T47D (cell line): ENCODE measurements around the gene FEM1C.

ENCODE experiments used
- DNase-seq, 2 experiments: peaks; one replicate each; pipeline versions ENCODE4 v3.0.0 to v3.0.0-alpha.2; 2011 to 2012; ENCODE audit warnings: low read depth in 1 of 2, low spot score in 1 of 2
- JUND ChIP-seq: IDR thresholded peaks from 2 replicates; pipeline ENCODE4 v1.6.1; 2012; ENCODE audit warnings: low read depth
- in situ Hi-C: cut with HindIII; loops from 2 replicates; pipeline ENCODE4 v1.10.0; 2016; ENCODE audit warnings: low sequenced_read_pairs, low pct_unique_long_range_greater_than_20kb

FEM1C gene

GRCh38 chr5:115577329-115577728 is 32.8 kb upstream of the FEM1C start:
- in situ Hi-C loops: no loop called here
- TF ChIP-seq JUND: no peak
- no peak for DNase-seq

DNA sequence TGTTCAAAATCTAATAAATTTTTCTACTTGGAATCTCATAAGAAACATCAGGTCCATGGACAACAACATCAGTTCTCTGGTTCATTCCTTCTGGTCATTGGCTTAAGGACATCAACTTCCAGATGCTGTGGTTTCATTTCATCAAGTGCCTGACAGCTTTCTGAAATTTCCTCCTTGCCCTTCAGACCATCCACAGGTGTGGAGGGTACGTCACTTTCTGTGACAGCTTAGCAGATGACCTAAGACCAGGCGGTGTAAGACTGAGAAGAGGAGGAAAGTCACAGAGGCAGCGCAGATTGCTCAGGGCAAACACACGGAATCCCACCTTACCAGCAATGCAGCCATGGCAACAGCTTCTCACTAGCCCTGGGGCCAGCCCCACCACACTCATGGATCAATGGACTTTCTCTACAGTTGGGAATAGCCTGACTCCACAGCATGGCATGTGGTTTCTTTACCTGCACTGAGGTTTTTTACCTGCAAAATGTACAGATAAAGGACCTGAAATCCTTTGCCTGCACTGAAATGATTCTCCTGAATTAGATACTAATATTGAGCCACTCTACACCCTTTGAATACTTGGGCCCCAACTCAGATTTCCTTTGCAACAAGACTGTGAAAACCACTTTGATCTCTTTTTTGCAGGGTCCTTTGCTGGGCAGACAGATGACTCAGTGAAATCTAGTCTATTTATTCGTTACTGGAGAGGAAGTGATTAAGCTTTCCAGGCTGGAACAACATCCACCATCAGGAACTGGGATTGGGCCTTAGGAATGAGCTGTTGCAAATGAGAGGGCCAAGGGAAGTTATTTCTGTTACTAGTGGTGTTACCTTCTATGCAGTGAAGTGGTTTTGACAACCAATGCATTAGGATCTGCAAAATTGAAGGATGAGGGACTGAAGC is 30.8 kb upstream of the FEM1C start:
- in situ Hi-C loops: no loop called here
- DNase-seq: no peak
- no peak for TF ChIP-seq JUND

DNA sequence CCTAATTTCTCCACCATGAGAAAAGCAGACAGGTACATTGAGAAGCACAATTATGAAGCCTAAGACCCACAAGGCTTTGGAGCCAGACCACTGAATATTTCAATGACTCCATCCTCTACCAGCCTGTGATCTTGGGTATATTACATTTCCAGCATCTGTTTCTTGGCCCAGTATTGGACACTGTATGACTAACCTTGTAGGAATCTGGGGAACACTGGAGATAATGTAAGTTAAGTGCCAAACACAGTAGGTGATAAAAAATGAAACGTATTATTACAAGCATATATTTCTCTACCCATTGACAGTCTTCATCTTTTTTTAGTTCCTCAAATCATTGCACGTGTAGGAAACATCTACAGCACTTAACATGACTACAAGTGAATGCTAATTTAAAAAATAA is 28.6 kb upstream of the FEM1C start:
- in situ Hi-C loops: no loop called here
- TF ChIP-seq JUND: no peak
- no peak for DNase-seq

GRCh38 chr5:115571441-115571878 is 26.9 kb upstream of the FEM1C start:
- in situ Hi-C loops: no loop called here
- TF ChIP-seq JUND: no peak
- no peak for DNase-seq

GRCh38 chr5:115568668-115569067 is 24.1 kb upstream of the FEM1C start:
- in situ Hi-C loops: no loop called here
- no peak for DNase-seq
- no peak for TF ChIP-seq JUND

GRCh38 chr5:115565233-115565632 is 20.7 kb upstream of the FEM1C start:
- DNase-seq: no peak
- no peak for TF ChIP-seq JUND
- in situ Hi-C loops: no loop called here

DNA sequence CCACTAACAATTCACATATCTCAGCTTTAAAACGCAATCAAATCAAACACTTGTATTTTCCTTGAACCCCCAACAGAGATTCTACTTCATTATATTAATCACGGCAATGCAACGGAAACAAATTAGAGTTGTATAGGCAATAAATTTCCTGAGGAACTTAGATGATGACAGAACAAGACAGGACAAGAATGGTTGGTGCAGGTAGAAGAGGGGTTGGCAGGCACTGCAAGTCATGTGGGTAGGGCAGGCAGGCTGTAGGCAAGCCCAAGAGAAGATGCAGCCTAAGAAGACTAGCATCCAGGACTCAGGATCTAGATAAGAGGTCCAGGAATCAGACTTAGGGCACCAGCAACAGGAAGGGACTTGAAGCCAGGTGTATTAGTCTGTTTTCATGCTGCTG is 16.6 kb upstream of the FEM1C start:
- no peak for TF ChIP-seq JUND
- no peak for DNase-seq
- in situ Hi-C loops: no loop called here

DNA sequence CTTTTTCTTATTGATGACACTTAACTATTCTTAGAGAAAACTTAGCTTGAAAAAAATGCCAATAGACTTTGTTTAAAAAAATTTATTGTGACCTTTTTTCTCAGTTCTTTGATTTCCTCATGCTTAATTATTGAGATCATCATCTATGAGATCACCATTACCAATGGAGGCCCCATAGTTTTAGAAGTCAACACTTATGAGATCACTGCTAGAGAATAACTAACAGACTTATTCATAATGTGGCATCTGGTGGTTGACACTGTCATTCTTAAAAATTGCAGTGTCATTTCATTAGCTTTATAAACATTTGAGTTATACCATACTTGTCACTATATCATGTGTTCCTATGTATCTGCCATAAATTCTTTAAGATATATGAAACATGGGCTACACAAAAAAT is 14.9 kb upstream of the FEM1C start:
- TF ChIP-seq JUND: no peak
- in situ Hi-C loops: no loop called here
- no peak for DNase-seq

DNA sequence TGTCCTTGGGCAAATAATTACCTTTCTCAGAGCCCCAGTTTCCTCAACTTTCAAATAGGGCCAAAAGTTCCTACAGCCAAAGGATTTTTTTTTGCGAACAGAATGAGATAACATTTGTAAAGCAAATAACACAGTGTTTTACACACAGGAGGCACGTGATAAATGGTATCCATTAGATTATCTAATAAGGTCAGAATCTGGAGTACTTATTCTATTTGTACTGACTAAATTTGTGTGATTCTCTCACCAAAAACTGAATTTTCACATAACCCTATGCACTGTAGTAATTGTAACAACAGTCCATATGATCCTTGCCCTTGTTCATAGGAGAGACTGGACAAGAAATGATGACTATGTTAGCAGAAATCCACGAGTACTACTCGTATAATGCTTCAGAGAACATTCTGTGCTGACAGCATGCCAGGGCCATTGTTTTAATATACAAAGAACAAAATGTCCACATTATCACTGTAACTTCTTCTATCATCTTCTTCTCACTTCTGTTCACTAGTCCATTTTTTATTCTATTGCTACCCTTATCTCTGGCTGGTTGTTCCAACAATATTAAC is 13.9 kb upstream of the FEM1C start:
- in situ Hi-C loops: no loop called here
- TF ChIP-seq JUND: no peak
- no peak for DNase-seq

DNA sequence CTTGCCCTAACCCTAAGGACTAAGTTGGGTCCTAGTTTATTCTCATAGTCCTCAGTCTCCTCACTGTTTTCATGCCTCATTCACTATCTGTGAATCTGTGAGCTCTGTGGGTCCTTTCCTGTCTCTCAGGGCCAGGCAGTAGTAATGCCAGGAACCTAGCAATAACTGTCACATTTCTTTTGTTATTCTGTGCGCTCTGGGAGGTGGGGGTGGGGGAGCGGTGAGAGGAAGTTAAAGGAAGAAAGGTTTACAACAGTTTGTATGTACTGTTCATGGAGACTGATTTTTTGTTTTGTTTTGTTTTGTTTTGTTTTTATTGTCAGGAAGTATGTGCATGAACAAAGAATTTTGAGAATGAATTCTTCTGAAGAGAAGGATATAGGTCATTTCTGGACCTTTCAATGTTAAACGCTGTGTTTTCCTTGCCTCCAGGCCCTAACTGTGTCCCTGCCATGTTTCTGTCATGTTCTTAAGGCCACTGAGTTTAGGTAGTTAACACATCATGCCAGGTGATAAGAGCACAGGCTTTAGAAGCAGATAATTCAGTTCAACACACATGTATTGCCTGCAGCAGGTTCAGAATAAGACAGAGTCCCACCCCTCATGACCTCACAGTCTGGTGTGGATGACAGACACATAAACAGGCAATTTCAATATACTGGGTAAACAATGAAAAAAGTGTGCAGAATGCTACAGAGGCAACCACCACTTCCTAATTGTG is 13.3 kb upstream of the FEM1C start:
- peak in 1 of 2 experiments; percentile 12 for DNase-seq
- in situ Hi-C loops: no loop called here

DNA sequence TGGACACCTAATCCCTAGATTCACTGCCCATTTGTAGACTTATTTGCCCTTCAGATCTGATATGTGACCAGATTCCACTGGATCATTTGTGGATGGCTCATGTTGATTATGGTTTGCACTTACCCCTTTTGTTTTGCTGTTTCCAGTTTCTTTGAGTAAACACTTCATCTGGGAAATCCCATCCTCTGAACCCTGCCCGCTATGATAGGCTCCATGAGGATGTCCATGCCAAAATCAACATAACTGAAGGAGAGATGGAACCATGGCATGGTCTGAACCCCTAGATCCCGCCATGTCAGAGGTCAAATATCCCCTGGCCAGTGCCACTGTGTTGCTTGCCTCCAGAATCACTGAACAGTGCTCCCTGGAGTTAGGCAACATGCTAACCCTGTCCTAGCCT is 11.7 kb upstream of the FEM1C start:
- in situ Hi-C loops: no loop called here
- no peak for DNase-seq

More for the DNA sequence above, 13.3 kb upstream of the FEM1C start:
- no peak for TF ChIP-seq JUND

DNA sequence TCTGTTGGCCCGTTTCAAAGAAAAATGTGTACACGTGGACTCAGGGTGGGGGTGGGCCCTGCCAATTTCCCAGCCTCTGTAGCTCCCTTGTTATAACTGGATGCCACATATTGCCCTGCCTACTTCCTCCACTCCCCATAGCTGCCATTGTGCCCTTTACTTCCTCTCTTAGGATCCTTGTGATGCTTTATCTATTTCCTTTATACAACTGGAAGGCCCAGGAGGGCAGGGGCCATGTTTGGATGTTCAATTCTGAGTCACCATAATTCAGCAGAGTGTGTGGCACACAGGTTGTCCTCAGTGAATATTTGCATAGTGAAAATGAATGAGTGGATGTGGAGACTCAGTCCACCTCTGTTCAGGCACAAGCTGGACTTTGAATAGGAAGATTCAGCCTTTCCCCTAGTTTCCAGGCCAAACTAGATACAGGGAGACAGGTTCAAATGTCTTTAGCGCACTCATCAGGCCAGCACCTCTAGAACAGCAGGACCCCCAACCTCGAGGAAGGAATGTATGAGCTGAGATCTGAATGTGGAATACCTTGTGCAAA is 10.6 kb upstream of the FEM1C start:
- DNase-seq: no peak
- in situ Hi-C loops: no loop called here
- no peak for TF ChIP-seq JUND

More for the DNA sequence above, 11.7 kb upstream of the FEM1C start:
- no peak for TF ChIP-seq JUND

GRCh38 chr5:115553082-115553481 is 8.5 kb upstream of the FEM1C start:
- no peak for TF ChIP-seq JUND
- in situ Hi-C loops: no loop called here
- no peak for DNase-seq
